Fibroblast of lung (primary cell): ENCODE data around the gene TNS1. TPM values are rescaled to one million over a fixed set of nuclear protein-coding genes. Genes with fewer than 3 reads are reported as not detected.
A peak's percentile ranks its signal among the peaks of the same experiment; 100 is the strongest.

Source experiments
- DNase-seq, 2 donors: peaks; one replicate each; pipeline versions ENCODE4 v3.0.0 to v3.0.0-alpha.2; 2010; ENCODE audit warnings: low read depth in 2 of 2
- H2AFZ ChIP-seq: 2 replicates; pipeline ENCODE4 v1.5.1; 2012; ENCODE audit warnings: low read length, control low read depth, inconsistent platforms
- H3K27ac ChIP-seq: 2 replicates; pipeline ENCODE4 v1.5.1; 2011; ENCODE audit warnings: low read length, control low read depth; ENCODE audit not compliant: insufficient read depth
- H3K27me3 ChIP-seq: 2 replicates; pipeline ENCODE4 v1.5.1; 2011; ENCODE audit warnings: mild to moderate bottlenecking, low read length; ENCODE audit not compliant: control insufficient read depth, insufficient read depth
- H3K36me3 ChIP-seq: 2 replicates; pipeline ENCODE4 v1.5.1; 2011; ENCODE audit warnings: low read length; ENCODE audit not compliant: control insufficient read depth, insufficient read depth
- H3K4me1 ChIP-seq: 2 replicates; pipeline ENCODE4 v1.5.1; 2011; ENCODE audit warnings: low read length; ENCODE audit not compliant: control insufficient read depth, insufficient read depth; ENCODE audit errors: extremely low read depth
- H3K4me2 ChIP-seq: 2 replicates; pipeline ENCODE4 v1.5.1; 2011; ENCODE audit warnings: low read length, control low read depth; ENCODE audit not compliant: insufficient read depth; ENCODE audit errors: extremely low read depth
- H3K4me3 ChIP-seq, 4 experiments: fragments of 200-600 bp in 1 of 4; sonication (generic) in 1 of 4; replicated peaks in 1 of 4; 2 replicates each; pipeline ENCODE4 v1.5.1; 2011 to 2016; ENCODE audit warnings: low read length in 4 of 4, low read depth in 3 of 4, mild to moderate bottlenecking in 3 of 4, control low read depth in 2 of 4, inconsistent platforms in 1 of 4, mixed read lengths in 1 of 4; ENCODE audit not compliant: insufficient read depth in 1 of 4; ENCODE audit errors: control extremely low read depth in 1 of 4
- H3K79me2 ChIP-seq: 2 replicates; pipeline ENCODE4 v1.5.1; 2012; ENCODE audit warnings: mild to moderate bottlenecking, low read length, inconsistent platforms; ENCODE audit not compliant: control insufficient read depth, insufficient read depth
- H3K9ac ChIP-seq: 2 replicates; pipeline ENCODE4 v1.5.1; 2011; ENCODE audit warnings: mild to moderate bottlenecking, low read length, control low read depth; ENCODE audit not compliant: insufficient read depth
- H3K9me3 ChIP-seq: 2 replicates; pipeline ENCODE4 v1.5.1; 2012; ENCODE audit warnings: low read depth, low read length; ENCODE audit not compliant: control insufficient read depth, insufficient read depth
- H4K20me1 ChIP-seq: 2 replicates; pipeline ENCODE4 v1.5.1; 2011; ENCODE audit warnings: low read length; ENCODE audit not compliant: control insufficient read depth, insufficient read depth; ENCODE audit errors: extremely low read depth
- EZH2 ChIP-seq: IDR thresholded peaks from 2 replicates; pipeline ENCODE4 v1.5.1; 2012; ENCODE audit warnings: low read length, control low read depth, mild to moderate bottlenecking; ENCODE audit errors: missing control alignments
- polyA plus RNA-seq, 2 donors: library from polyadenylated mRNA; depleted of rRNA in 1 of 2; stranded (reverse) in 1 of 2; unstranded in 1 of 2; fragments of >200 nt; gene quantifications; 2 replicates each; pipeline ENCODE4 v1.2.1, GENCODE V29; 2011 to 2012; ENCODE audit warnings: missing spikeins in 1 of 2
- total RNA-seq: library from RNA; depleted of rRNA; stranded (reverse); fragments of >200 nt; gene quantifications from 2 replicates; pipeline ENCODE4 v1.2.1, GENCODE V29; 2014
- TF ChIP-seq, protein P1 (sequence below), 2 donors: IDR thresholded peaks in 1 of 2; conservative IDR thresholded peaks in 1 of 2; 1 replicate in 1 of 2; 2 replicates in 1 of 2; pipeline ENCODE4 v1.5.1; 2011 to 2012; ENCODE audit warnings: low read length in 2 of 2, control low read depth in 1 of 2, inconsistent platforms in 1 of 2, low read depth in 1 of 2, mild to moderate bottlenecking in 1 of 2

The TNS1 gene
- total and polyA plus RNA-seq, 2 donors (not counting 1 experiment from before 2014, with no cell fraction given): 44.4 to 47.1 TPM

DNA sequence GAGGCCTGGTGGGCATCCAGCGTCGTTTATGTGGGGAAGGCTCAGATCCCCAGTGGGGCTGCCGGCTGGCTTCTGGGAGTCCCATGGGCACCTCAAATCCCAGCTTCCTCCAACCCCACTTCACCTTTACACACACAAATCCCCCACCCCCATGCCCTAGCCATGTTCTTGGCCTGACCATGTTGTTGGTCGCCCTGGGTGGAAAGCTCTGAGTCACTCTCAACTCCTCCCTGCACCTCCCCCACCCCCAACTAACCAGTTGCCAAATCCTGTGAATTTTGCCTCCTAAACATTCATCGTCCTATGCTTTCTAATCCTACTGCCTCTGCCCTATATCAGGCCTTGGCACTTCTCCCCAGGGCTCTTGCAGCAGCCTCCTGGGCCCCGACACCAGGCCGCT lies 6.4 kb downstream of the TNS1 start:
- DNase-seq: peak; percentile 80 to 95
- Histone ChIP-seq H3K4me1 (peaks cover 35% of the 10 kb centered on the region), H3K4me3 (peak overlapping the region in 2 of 4 experiments; percentile 19 to 38), H2AFZ (no peak overlapping the region), H3K36me3 (peaks cover 4% of the 10 kb centered on the region), H3K9me3 (no peaks in the 10 kb centered on the region), H4K20me1 (peaks cover 1% of the 10 kb centered on the region), H3K79me2 (peaks cover 41% of the 10 kb centered on the region), H3K9ac (peak overlapping the region; percentile 12), H3K27me3 (no peaks in the 10 kb centered on the region), H3K27ac (peak overlapping the region; percentile 50), H3K4me2 (peak overlapping the region; percentile 85)
- TF ChIP-seq, protein P1, sequence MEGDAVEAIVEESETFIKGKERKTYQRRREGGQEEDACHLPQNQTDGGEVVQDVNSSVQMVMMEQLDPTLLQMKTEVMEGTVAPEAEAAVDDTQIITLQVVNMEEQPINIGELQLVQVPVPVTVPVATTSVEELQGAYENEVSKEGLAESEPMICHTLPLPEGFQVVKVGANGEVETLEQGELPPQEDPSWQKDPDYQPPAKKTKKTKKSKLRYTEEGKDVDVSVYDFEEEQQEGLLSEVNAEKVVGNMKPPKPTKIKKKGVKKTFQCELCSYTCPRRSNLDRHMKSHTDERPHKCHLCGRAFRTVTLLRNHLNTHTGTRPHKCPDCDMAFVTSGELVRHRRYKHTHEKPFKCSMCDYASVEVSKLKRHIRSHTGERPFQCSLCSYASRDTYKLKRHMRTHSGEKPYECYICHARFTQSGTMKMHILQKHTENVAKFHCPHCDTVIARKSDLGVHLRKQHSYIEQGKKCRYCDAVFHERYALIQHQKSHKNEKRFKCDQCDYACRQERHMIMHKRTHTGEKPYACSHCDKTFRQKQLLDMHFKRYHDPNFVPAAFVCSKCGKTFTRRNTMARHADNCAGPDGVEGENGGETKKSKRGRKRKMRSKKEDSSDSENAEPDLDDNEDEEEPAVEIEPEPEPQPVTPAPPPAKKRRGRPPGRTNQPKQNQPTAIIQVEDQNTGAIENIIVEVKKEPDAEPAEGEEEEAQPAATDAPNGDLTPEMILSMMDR (conservative IDR thresholded peaks at IDR 0.05 in 1 of 2, IDR thresholded peaks at IDR 0.05 in 1 of 2; ENCODE audit: low read depth in 1 of 2, low read length in 2 of 2): no peak
- TF ChIP-seq EZH2: no peak

DNA sequence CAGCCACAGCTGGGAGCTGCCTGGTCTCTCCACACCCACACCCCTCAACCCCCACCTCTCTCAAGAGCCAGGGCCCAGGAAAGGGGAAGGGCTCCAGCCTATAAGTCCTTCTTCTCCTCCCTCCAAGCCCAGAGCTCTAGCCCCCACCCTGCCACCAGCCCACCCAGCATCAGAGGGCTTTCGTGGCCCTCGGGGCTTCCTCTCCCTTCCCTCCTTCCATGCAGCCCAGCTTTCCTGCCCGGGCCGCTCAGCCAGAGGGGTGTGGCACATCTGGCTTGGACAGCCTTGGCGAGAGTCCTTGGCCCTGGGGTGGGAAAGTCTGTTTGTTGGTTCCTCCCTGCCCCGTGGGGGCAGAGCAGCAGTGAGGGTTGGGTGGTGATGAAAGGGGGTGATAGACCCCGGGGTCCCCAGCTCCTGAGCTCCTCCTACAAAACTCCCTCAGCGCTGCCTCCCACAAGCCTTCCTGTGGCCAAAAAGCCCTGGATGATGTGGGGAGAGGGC lies 7.0 kb downstream of the TNS1 start:
- Histone ChIP-seq H2AFZ (no peak overlapping the region), H3K9me3 (no peaks in the 10 kb centered on the region), H3K27ac (peak overlapping the region; percentile 50), H3K4me2 (peak overlapping the region; percentile 85), H3K79me2 (peaks cover 37% of the 10 kb centered on the region), H3K36me3 (peaks cover 4% of the 10 kb centered on the region), H3K27me3 (no peaks in the 10 kb centered on the region), H3K4me1 (peaks cover 35% of the 10 kb centered on the region), H3K4me3 (peak overlapping the region in 1 of 4 experiments; percentile 38), H4K20me1 (peaks cover 1% of the 10 kb centered on the region), H3K9ac (peak overlapping the region; percentile 12)
- peak in 1 of 2 donors; percentile 76 for DNase-seq
- TF ChIP-seq, protein P1 (conservative IDR thresholded peaks at IDR 0.05 in 1 of 2, IDR thresholded peaks at IDR 0.05 in 1 of 2; ENCODE audit: low read depth in 1 of 2, low read length in 2 of 2): no peak
- no peak for TF ChIP-seq EZH2

- Histone ChIP-seq H3K9ac (no peak overlapping the region), H3K27ac (peak overlapping the region; percentile 50), H3K4me1 (peaks cover 35% of the 10 kb centered on the region)
These were observed 8.0 kb downstream of the TNS1 start for GRCh38 chr2:217994776-217995274.

More at GRCh38 chr2:217994776-217995274, 8.0 kb downstream of the TNS1 start:
- Histone ChIP-seq H3K79me2 (peaks cover 36% of the 10 kb centered on the region), H3K4me3 (peak overlapping the region in 1 of 4 experiments; percentile 4), H3K36me3 (peaks cover 8% of the 10 kb centered on the region), H2AFZ (no peak overlapping the region), H3K27me3 (no peaks in the 10 kb centered on the region), H3K9me3 (no peaks in the 10 kb centered on the region), H3K4me2 (peak overlapping the region; percentile 85), H4K20me1 (peaks cover 1% of the 10 kb centered on the region)
- peak; percentile 70 to 91 for DNase-seq
- TF ChIP-seq, protein P1 (conservative IDR thresholded peaks at IDR 0.05 in 1 of 2, IDR thresholded peaks at IDR 0.05 in 1 of 2; ENCODE audit: low read depth in 1 of 2, low read length in 2 of 2): no peak
- no peak for TF ChIP-seq EZH2
